HEK293T (cell line): ENCODE data around the gene IRF3.

Experiments
- CTCF ChIA-PET: fragments of 350-600 bp; formaldehyde crosslinking; extraction: SDS; loops from one replicate; lab custom pipeline; 2021; ENCODE audit warnings: antibody characterized with exemption, inconsistent platforms; lab: Yijun Ruan, JAX
- POLR2A ChIA-PET: fragments of 350-600 bp; formaldehyde crosslinking; extraction: SDS; loops from one replicate; lab custom pipeline; 2020; ENCODE audit warnings: antibody characterized with exemption, inconsistent platforms; lab: Yijun Ruan, JAX
- DNase-seq: peaks from one replicate; pipeline ENCODE4 v3.0.0; 2012; ENCODE audit warnings: mixed read lengths; ENCODE audit errors: extremely low spot score
- ARNT ChIP-seq: fragments of 450-650 bp; IDR thresholded peaks from 2 replicates; pipeline ENCODE4 v1.6.1; 2017; ENCODE audit warnings: mild to moderate bottlenecking
- BHLHE40 ChIP-seq: fragments of 450-650 bp; IDR thresholded peaks from 2 replicates; pipeline ENCODE4 v1.6.1; 2016; ENCODE audit warnings: mild to moderate bottlenecking, moderate library complexity, borderline replicate concordance
- CTBP1 ChIP-seq: fragments of 450-650 bp; IDR thresholded peaks from 2 replicates; pipeline ENCODE4 v1.6.1; 2016; ENCODE audit warnings: borderline replicate concordance
- ELF4 ChIP-seq: fragments of 450-650 bp; IDR thresholded peaks from 2 replicates; pipeline ENCODE4 v1.6.1; 2017; ENCODE audit warnings: antibody characterized with exemption
- FOXA1 ChIP-seq: fragments of 450-650 bp; IDR thresholded peaks from 2 replicates; pipeline ENCODE4 v1.6.1; 2016; ENCODE audit warnings: mild to moderate bottlenecking
- FOXK2 ChIP-seq: fragments of 450-650 bp; IDR thresholded peaks from 2 replicates; pipeline ENCODE4 v1.6.1; 2016; ENCODE audit warnings: mild to moderate bottlenecking
- FOXM1 ChIP-seq: fragments of 450-650 bp; IDR thresholded peaks from 2 replicates; pipeline ENCODE4 v1.6.1; 2017; ENCODE audit warnings: mild to moderate bottlenecking, borderline replicate concordance
- HDGF ChIP-seq: fragments of 450-650 bp; IDR thresholded peaks from 2 replicates; pipeline ENCODE4 v1.6.1; 2017; ENCODE audit warnings: antibody characterized with exemption, borderline replicate concordance
- L3MBTL2 ChIP-seq: fragments of 450-650 bp; conservative IDR thresholded peaks from 2 replicates; pipeline ENCODE4 v1.6.1; 2016; ENCODE audit warnings: mild to moderate bottlenecking
- LEF1 ChIP-seq: fragments of 450-650 bp; IDR thresholded peaks from 2 replicates; pipeline ENCODE4 v1.6.1; 2017; ENCODE audit warnings: mild to moderate bottlenecking, borderline replicate concordance
- NFRKB ChIP-seq: fragments of 450-650 bp; IDR thresholded peaks from 2 replicates; pipeline ENCODE4 v1.6.1; 2016; ENCODE audit warnings: mild to moderate bottlenecking, moderate library complexity
- PKNOX1 ChIP-seq: fragments of 450-650 bp; IDR thresholded peaks from 2 replicates; pipeline ENCODE4 v1.6.1; 2016
- SP1 ChIP-seq: fragments of 450-650 bp; IDR thresholded peaks from 2 replicates; pipeline ENCODE4 v1.6.1; 2017
- SUZ12 ChIP-seq: fragments of 450-650 bp; IDR thresholded peaks from 2 replicates; pipeline ENCODE4 v1.6.1; 2016; ENCODE audit warnings: mild to moderate bottlenecking
- TARDBP ChIP-seq: fragments of 450-650 bp; IDR thresholded peaks from 2 replicates; pipeline ENCODE4 v1.6.1; 2016
- ZNF384 ChIP-seq: fragments of 450-650 bp; IDR thresholded peaks from 2 replicates; pipeline ENCODE4 v1.6.1; 2016

IRF3 gene

GRCh38 chr19:49686503-49687088, 20.9 kb upstream of the IRF3 start:
- no peak for TF ChIP-seq PKNOX1
- TF ChIP-seq LEF1 = no peak
- TF ChIP-seq ARNT = no peak
- no peak for TF ChIP-seq FOXK2
- no peak for TF ChIP-seq ZNF384
- no peak for TF ChIP-seq HDGF
- TF ChIP-seq SP1 = no peak
- TF ChIP-seq FOXM1 = no peak
- TF ChIP-seq BHLHE40 = no peak
- no peak for TF ChIP-seq L3MBTL2
- no peak for TF ChIP-seq SUZ12
- no peak for TF ChIP-seq ELF4
- TF ChIP-seq CTBP1 = no peak
- no peak for TF ChIP-seq TARDBP
- no peak for TF ChIP-seq FOXA1
- no peak for TF ChIP-seq NFRKB
- POLR2A ChIA-PET = no interaction called here
- DNase-seq = no peak
- CTCF ChIA-PET = interaction anchor here (0.6 kb wide), 1 partner anchor 63 kb away, joined by 9 read pairs; no protein-coding TSS in a partner anchor

GRCh38 chr19:49685845-49686332, 20.2 kb upstream of the IRF3 start:
- POLR2A ChIA-PET = interaction anchor here (0.8 kb wide), 1 partner anchor 45 kb away, joined by 3 read pairs; no protein-coding TSS in a partner anchor
- TF ChIP-seq ZNF384 (no peak), L3MBTL2 (no peak)
- CTCF ChIA-PET = no interaction called here
- DNase-seq = no peak

- ChIA-PET POLR2A (interaction anchor here (0.8 kb wide), 1 partner anchor 45 kb away, joined by 3 read pairs; no protein-coding TSS in a partner anchor), CTCF (interaction anchor here (0.6 kb wide), 1 partner anchor 14 kb away, joined by 4 read pairs; no protein-coding TSS in a partner anchor)
- DNase-seq = no peak
- TF ChIP-seq CTBP1 = no peak
Observed at GRCh38 chr19:49684983-49685553, 19.4 kb upstream of the IRF3 start.

GRCh38 chr19:49684251-49684982, 18.8 kb upstream of the IRF3 start:
- POLR2A ChIA-PET = no interaction called here
- peak; percentile 40 for DNase-seq
- TF ChIP-seq HDGF (no peak), ZNF384 (no peak), FOXM1 (no peak), L3MBTL2 (no peak), PKNOX1 (no peak), SUZ12 (no peak), SP1 (no peak), FOXK2 (no peak), ARNT (no peak), CTBP1 (no peak), FOXA1 (no peak), NFRKB (no peak)
- CTCF ChIA-PET = no interaction called here

GRCh38 chr19:49683814-49684250, 18.2 kb upstream of the IRF3 start:
- CTCF ChIA-PET = no interaction called here
- TF ChIP-seq NFRKB (no peak), CTBP1 (no peak), PKNOX1 (no peak), ZNF384 (no peak), TARDBP (no peak)
- DNase-seq = no peak
- POLR2A ChIA-PET = no interaction called here

- ChIA-PET CTCF (no interaction called here), POLR2A (no interaction called here)
- no peak for TF ChIP-seq BHLHE40
- no peak for TF ChIP-seq FOXA1
- TF ChIP-seq ARNT = no peak
- no peak for TF ChIP-seq PKNOX1
- no peak for TF ChIP-seq SP1
- no peak for TF ChIP-seq ZNF384
- no peak for TF ChIP-seq SUZ12
- TF ChIP-seq TARDBP = no peak
- no peak for TF ChIP-seq CTBP1
- TF ChIP-seq ELF4 = no peak
- TF ChIP-seq HDGF = no peak
- no peak for TF ChIP-seq FOXK2
- TF ChIP-seq FOXM1 = no peak
- TF ChIP-seq L3MBTL2 = no peak
- no peak for TF ChIP-seq NFRKB
- TF ChIP-seq LEF1 = no peak
- DNase-seq = no peak
Observed at GRCh38 chr19:49682274-49682673, 16.6 kb upstream of the IRF3 start.
